Mesothelial cell of epicardium (in vitro differentiated cells): ENCODE data around the gene PRPF6. TPM values are rescaled to one million over a fixed set of nuclear protein-coding genes. Genes with fewer than 3 reads are reported as not detected.

ENCODE experiments used
- DNase-seq, 2 experiments: peaks; one replicate each; pipeline ENCODE4 v3.0.0; 2021; ENCODE audit warnings: low spot score in 2 of 2; ENCODE audit not compliant: unreplicated experiment in 2 of 2
- H3K27ac Mint-ChIP-seq: 2 replicates; pipeline ENCODE4 v1.8.0; 2021; ENCODE audit warnings: mixed read lengths
- H3K27me3 Mint-ChIP-seq: 2 replicates; pipeline ENCODE4 v1.8.0; 2021; ENCODE audit warnings: low read depth, mixed read lengths
- H3K36me3 Mint-ChIP-seq: 2 replicates; pipeline ENCODE4 v1.8.0; 2021; ENCODE audit warnings: mixed read lengths
- H3K4me1 Mint-ChIP-seq: 2 replicates; pipeline ENCODE4 v1.8.0; 2021; ENCODE audit warnings: mixed read lengths
- H3K4me3 Mint-ChIP-seq: 2 replicates; pipeline ENCODE4 v1.8.0; 2021; ENCODE audit warnings: mild to moderate bottlenecking, moderate library complexity, mixed read lengths
- H3K9me3 Mint-ChIP-seq: 2 replicates; pipeline ENCODE4 v1.8.0; 2021; ENCODE audit warnings: mixed read lengths
- CTCF ChIP-seq: fragments of 200-600 bp; sonication (generic); IDR thresholded peaks from one replicate; pipeline ENCODE4 v1.5.0; 2021; ENCODE audit warnings: antibody characterized with exemption; ENCODE audit not compliant: unreplicated experiment
- total RNA-seq: library from RNA; stranded (reverse); gene quantifications from 3 replicates; pipeline ENCODE4 v1.2.1, GENCODE V29; 2021

Gene PRPF6
- total RNA-seq, 1 donor from 2014 or later: 65.9 TPM

- Mint-ChIP-seq H3K27ac (no peak overlapping the region), H3K36me3 (no peaks in the 10 kb centered on the region), H3K4me3 (no peak overlapping the region), H3K27me3 (peaks cover 83% of the 10 kb centered on the region), H3K4me1 (peaks cover 5% of the 10 kb centered on the region), H3K9me3 (no peaks in the 10 kb centered on the region)
- no peak for DNase-seq
- TF ChIP-seq CTCF: no peak
Observed at GRCh38 chr20:64043768-64044167, 62.8 kb downstream of the PRPF6 start.

DNA sequence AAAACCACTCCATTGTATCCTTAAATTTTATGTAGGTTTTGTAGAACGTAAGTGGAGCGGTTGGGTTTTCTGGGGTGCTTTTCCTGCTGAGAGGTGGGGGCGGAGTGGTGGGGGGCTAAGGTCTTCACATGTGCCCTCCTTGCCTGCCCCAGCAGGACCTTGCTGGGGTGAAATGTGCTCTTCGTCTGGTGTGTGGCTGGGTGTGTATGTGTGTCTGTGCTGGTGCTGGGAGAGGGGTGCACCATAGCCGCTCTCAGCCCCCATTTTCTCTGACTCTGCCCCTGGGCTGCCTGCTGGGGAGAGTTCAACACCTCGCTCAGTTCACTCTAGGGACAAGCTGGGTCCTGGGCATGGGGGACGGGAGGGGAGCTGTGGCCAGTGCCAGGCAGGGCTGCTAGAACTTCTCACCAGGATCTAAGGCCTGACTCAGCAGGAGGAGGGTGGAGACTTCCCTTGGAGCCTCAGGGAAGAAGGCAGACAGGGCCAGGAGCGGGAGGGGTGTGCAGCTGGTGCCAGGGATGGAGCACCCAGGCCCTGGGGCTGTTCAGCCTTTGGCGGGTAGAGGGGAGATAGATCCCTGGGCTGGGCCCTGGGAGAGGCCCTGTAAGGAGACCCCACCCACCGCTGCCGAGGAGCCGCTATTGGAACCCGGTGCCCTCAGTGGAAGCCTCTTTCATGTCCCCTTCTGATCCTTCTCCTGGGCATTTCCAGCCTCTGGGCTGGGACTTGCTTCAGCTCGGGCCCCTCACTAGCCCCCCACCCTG is 63.7 kb downstream of the PRPF6 start:
- Mint-ChIP-seq H3K4me3 (no peak overlapping the region), H3K4me1 (peaks cover under 1% of the 10 kb centered on the region), H3K36me3 (no peaks in the 10 kb centered on the region), H3K9me3 (no peaks in the 10 kb centered on the region), H3K27ac (no peak overlapping the region), H3K27me3 (peaks cover 78% of the 10 kb centered on the region)
- no peak for DNase-seq
- no peak for TF ChIP-seq CTCF

DNA sequence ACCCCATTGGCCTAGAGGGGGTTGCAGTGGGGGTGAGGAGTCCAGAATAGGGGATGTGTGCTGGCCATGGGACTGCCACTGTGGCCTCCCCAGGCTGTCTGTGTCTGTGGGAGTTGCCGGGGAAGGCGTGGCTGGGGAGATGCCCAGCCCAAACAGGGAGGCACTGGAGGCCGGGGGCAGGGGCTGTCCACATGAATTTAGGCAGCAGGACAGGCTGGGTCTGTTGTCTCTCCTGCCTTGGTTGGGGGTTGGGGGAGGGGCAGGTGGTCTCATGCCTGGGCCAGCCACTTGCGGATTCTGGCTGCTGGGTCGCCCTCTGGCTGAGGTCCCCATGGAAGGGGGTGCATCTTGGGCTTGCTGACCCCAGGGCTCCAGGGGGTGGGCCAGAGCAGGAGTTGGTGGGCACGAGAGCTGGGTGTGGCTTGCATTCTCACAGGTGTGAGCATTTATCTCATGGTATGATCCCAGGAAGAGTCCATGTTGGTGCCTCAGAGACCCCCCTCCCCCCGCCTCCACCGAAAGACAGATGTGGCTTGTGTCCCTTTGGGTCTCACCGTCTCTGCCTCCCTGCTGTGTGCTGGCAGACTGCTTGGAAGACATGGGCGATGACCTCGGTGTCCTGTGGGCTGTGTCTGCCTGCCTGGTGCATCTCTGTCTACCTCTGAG is 64.5 kb downstream of the PRPF6 start:
- Mint-ChIP-seq H3K27ac (no peak overlapping the region), H3K27me3 (peaks cover 77% of the 10 kb centered on the region), H3K4me3 (no peak overlapping the region), H3K9me3 (no peaks in the 10 kb centered on the region), H3K36me3 (no peaks in the 10 kb centered on the region), H3K4me1 (no peaks in the 10 kb centered on the region)
- TF ChIP-seq CTCF: no peak
- no peak for DNase-seq

GRCh38 chr20:64047046-64047389 is 66.1 kb downstream of the PRPF6 start:
- no peaks in the 10 kb centered on the region for H3K36me3 Mint-ChIP-seq
- H3K27ac Mint-ChIP-seq: no peak overlapping the region
- no peaks in the 10 kb centered on the region for H3K4me1 Mint-ChIP-seq
- no peaks in the 10 kb centered on the region for H3K9me3 Mint-ChIP-seq
- peaks cover 77% of the 10 kb centered on the region for H3K27me3 Mint-ChIP-seq
- no peak for DNase-seq
- no peak for TF ChIP-seq CTCF
- H3K4me3 Mint-ChIP-seq: no peak overlapping the region

DNA sequence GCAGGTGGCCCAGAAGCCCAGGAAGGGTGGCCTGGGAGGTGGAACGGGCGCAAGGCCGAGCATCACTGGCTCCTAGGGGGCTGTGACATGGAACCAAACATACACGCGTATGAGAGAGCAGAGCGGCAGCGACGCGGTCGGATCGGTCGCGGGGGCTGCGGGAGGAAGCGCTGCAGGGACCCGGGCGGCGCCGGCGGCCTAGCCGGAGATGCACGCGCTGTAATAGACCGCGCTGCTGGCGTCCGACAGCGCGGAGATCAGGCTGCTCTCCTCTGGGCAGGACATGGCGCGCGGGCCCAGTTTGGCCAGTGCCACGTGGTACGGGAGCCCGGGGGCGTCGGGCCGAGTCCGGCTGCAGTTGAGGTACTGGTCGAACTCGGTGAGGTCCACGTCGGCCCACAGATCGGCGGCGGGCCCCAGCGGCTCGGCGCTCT is 67.1 kb downstream of the PRPF6 start:
- H3K4me3 Mint-ChIP-seq: no peak overlapping the region
- no peaks in the 10 kb centered on the region for H3K36me3 Mint-ChIP-seq
- H3K4me1 Mint-ChIP-seq: no peaks in the 10 kb centered on the region
- TF ChIP-seq CTCF: no peak
- peaks cover 77% of the 10 kb centered on the region for H3K27me3 Mint-ChIP-seq
- no peak for DNase-seq
- H3K27ac Mint-ChIP-seq: no peak overlapping the region
- no peaks in the 10 kb centered on the region for H3K9me3 Mint-ChIP-seq
